Measurements from ENCODE around the gene KRT82.

DNA sequence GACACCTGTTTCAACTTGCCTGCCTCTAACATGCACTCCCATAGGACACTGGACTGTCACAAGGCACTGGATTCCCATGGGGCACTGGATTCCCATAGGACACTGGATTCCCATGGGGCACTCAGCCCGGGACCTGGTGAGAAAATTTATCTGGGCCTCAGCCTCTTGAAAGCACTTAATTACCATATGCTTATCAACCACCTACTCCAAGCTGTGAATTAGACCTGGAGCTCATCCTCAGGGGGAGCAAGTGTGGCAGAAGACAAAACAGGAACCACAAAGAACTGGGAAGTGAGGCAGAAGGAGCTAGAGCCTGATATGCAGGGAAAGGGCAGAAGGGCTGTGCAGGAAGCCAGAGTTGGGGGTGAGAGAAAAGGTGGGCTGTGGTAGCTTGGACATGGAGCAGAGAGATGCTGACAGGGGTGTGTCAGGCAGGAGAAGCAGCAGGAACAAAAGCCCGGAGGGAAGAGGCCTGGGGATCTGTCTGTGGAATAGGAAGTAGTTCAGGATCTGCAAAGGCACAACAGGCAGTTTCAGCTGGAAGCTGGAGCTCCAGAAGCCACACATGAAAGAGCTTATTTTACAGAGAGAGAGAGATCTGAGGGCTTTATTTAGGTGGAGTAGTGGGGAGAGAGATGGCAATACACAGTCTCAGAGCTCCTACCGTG lies 3.1 kb downstream of the KRT82 start:
- TF ChIP-seq, protein P1, sequence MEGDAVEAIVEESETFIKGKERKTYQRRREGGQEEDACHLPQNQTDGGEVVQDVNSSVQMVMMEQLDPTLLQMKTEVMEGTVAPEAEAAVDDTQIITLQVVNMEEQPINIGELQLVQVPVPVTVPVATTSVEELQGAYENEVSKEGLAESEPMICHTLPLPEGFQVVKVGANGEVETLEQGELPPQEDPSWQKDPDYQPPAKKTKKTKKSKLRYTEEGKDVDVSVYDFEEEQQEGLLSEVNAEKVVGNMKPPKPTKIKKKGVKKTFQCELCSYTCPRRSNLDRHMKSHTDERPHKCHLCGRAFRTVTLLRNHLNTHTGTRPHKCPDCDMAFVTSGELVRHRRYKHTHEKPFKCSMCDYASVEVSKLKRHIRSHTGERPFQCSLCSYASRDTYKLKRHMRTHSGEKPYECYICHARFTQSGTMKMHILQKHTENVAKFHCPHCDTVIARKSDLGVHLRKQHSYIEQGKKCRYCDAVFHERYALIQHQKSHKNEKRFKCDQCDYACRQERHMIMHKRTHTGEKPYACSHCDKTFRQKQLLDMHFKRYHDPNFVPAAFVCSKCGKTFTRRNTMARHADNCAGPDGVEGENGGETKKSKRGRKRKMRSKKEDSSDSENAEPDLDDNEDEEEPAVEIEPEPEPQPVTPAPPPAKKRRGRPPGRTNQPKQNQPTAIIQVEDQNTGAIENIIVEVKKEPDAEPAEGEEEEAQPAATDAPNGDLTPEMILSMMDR (IDR thresholded peaks at IDR 0.05), result no peak
- TF ChIP-seq POLR2A (IDR thresholded peaks at IDR 0.05), result no peak

Data from testis (tissue), 2 donors.